Stimulated activated CD4-positive, alpha-beta T cell treated with anti-CD3 and anti-CD28 coated beads, Interleukin-4, amount 100 ng/mL, for 1 hour (primary cell): ENCODE data around the gene TPPP3.

Source experiments
- DNase-seq: peaks from one replicate; pipeline ENCODE4 v3.0.0-alpha.2; 2020

TPPP3 gene

DNA sequence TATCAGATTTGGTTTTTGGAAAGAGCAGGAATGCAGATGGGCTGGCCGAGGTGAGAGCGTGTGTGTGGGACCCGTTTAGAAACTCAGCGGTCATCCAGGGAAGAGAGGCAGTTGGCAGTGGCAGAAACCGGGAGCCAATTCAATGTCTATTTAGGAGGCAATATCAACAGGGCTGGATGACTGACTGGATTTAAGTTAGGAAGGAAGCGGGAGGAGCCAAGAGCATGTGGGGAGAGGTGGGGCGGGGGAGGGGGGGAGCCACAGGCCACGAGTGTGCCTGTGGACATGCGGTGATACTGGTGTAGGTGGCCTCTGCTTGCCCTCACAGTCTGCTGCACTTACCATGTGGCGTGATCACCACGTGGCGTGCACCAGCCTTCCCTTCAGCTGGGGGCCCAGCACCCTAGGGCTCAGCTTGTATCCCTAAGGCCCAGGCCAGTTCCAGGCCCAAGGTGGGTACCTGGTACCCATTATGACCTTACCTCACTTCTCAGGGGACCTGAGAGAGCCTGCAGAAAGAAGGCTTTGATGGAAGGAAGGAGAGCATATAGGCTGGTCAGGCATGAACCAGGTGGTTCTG is 10.8 kb upstream of the TPPP3 start:
- no peak for DNase-seq

DNA sequence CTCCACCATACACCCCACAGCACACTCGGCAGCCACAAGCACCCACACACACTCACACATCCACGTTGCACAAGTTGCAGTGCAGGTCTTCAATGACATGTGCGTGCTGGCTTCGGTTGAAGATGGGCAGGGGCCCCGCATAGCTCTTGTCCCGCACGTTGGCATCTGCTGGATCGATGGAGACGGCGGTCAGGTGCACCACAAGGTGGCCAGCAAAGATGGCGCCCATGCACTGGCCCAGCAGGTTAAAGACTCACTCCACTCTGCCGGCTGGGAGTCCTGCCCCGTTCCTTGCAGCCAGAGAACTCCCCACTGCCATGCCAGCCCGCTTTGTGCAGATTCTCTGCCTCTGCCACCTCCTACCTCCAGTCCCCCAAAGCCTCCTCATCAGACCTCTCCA is 7.6 kb upstream of the TPPP3 start:
- no peak for DNase-seq

DNA sequence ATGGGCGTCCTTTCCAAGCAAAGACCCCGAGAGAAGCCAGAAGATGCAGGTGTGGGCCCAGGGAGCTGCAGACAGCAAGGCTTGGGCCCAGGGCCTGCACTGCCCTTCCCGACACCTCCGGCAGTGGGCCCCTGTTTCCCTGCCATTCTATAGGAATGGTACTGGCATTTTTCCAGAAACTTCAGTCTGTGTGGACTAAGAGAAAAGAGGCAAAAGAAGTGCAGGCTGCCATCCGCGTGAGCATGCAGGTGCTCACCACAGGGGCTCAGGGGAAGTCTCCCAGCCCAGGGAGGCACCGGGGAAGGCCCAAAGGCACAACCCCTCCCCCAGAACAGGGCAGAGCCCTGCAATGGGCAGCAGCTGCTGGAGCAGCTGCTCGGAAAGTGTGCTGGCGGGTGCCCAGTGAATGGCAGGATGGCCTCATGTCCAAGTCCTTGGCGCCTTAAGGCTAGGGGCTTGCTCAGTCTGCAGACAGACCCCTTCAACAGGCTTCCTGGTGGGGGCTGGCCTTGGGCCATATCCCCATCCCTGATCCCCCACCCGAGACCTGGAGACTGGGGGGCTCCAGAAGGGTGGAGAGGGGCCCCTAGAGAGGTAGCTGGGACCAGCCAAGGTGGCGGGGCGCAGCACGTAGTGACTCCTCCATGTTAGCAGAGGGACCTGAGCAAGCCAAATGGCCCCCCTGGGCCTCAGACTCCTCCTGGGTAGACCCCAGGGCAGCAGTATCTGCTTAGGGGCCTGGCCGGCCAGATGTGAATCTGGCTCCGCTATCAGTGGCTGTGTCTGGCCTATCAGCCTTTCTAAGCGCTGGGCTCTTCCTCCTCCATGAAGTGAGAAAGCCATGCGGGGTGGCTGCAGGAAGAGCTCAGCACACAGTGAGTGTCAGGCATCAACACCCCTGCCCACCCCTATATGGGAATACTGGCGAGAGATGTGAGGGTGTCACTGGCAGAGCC is 6.7 kb upstream of the TPPP3 start:
- DNase-seq = no peak

DNA sequence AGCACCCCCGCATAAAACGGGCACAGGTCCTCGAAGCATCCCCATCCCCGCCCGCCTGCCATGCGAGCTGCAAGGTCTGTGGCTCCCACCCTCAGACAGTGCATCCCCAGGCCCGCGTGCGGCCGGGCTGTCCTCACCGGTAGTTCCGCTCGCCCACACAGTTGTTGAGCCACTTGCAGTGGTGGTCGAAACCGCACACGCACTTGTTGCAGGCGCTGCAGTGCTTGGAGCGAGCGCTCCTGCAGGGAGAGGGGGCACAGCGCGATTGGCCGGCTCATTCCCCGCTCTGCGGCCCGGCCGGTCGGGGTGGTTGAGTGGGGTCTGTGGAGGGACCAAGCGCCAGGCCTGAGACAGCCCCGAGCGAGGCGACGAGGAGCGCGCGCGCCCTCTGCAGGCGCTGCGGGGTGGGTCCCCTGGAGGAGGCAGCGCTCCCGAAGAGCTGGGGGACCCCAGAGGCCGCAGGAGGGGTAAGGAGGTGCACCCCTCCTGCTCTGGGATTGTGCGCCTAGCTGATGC is 6.0 kb upstream of the TPPP3 start:
- peak; percentile 61 for DNase-seq

DNA sequence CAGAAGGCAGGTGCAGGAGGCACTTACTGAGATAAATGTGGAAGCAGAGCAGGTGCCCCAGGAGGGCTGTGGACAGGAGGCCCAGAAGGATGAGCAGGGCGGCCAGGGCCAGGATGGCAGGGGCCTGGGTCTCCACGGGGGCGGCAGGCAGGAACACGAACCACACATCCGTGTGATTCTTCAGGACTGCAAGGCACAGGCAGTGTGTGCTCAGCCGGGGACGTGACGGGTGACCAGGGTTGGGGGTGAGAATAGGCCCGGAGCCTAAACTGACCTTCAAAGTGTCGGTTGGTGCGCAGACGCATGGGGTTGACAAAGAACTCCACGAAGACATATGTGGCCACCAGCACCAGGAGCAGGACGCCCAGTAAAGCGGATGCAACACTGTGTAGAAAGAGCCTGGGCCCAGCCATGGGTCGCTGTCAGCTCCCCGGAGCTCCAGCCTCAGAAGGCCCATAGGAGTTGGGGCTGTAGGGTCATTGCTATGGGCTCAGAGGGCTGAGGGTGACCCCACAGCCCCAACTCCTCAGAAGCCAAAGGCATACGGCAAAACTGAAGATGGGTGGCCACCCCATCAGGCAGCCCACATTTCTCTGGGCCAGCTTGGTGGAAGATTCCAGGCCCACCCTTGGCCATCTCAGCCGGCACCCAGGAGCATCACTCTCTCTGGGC is 5.4 kb upstream of the TPPP3 start:
- DNase-seq = no peak

DNA sequence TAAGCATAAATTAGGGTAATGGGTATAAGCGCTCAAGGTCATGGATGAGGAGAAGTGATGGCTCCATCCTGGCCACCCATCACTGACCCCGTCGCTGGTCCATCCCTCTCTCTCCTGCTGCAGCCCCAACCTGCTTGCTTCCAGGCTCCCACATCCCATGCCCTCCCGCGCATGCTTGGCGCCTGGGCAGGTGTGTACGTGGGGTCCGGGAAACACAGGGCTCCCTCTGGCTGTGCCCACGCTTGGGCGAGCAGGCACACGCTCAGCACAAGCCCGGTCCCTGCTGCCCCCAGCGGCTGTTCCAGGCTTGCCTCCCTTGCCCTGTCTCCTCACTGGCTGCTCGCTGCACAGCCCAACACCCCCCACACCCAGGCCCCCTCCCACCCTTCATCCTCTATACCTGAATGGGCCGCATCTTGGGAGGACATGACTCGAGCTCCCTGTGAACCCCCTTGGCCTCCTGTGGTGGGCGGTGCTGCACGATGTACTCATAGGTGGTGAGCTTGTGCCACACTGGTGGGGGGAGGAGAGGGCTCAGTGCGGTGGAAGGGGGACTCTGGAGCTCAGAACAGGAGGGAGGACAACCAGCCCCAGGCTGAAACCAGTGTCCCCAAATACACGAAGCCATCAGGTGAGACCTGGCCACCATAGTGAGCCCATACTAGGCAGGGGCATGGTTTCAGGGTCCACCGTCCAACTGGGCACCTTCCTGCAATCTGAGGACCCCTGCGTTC is 4.7 kb upstream of the TPPP3 start:
- DNase-seq = no peak

DNA sequence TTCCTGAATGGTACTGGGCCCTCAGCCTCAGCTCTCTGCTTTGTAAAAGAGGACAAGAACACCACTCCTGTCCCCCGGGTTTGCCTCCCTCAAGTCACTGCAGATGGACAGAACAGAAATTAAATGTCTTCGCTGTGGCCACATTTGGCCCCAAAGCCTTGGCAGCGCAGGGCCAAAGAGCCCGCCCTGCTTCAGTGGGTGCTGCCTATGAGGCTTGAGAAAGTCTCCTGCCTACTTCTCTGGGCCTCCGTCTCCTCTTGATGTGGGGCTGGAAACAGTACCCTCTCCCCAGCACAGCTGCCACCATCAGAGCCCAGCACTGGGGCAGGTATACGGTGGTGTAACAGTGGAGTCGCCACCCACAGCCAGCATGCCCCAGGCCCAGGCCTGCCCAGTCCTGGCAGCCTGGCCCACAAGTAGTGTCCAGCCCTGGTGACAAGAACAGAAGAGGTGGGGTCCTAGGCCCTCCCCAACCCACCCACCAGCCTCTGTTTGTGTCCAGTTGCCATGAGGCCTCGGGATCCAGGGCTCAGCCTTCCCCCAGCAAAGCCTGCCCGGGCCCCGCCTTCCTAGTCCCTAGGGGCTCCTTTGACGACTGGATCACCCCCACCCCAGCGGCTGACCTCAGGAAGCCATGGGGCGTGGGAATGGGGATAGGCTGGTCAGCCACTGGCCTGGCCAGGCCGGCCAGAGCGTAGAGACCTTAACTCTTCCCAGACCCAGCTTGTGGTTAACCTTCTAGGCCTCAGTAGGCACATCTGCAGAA is 3.9 kb upstream of the TPPP3 start:
- no peak for DNase-seq

DNA sequence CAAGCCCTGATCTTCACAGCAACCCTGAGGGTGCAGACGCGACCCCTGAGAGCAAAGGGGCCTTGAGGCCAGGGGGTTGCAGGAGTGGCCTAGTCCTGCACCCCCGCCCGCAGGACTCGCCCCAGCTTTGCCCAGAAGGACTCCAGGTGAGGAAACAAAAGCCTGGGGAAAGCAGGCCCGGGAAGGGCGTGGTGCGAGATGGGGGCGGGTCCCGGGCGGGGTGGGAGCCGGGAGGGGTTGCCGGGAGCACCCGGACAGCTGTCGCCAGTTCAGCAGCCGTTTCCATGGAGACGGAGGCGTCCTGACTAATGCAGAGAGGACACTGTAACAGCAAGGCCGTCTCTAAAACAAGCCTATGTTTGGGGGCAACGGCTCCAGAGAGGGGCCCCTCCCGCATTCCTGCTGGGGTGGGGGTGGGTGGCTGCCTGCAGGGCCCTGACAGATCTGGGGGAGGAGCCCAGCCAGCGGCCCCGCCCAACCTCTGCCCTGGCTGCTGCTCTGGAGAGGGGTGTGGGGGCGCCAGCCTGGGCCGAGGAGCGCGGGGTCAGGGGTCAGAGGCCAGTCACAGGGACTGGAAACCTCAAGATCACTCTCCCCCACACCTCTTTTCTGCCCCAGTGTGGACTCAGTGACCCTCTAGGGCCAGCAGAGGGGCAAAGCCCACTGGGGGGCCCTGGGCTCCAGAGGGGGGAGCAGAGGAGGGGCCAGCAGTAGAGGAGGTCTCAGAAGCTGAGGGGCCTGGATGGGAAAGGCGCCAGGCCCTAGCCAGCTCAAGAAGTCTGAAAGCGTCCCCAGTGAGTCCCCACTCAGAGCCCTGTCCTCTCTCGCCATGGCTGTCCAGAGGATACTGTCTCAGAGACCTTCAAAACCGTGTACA is 3.1 kb upstream of the TPPP3 start:
- no peak for DNase-seq

DNA sequence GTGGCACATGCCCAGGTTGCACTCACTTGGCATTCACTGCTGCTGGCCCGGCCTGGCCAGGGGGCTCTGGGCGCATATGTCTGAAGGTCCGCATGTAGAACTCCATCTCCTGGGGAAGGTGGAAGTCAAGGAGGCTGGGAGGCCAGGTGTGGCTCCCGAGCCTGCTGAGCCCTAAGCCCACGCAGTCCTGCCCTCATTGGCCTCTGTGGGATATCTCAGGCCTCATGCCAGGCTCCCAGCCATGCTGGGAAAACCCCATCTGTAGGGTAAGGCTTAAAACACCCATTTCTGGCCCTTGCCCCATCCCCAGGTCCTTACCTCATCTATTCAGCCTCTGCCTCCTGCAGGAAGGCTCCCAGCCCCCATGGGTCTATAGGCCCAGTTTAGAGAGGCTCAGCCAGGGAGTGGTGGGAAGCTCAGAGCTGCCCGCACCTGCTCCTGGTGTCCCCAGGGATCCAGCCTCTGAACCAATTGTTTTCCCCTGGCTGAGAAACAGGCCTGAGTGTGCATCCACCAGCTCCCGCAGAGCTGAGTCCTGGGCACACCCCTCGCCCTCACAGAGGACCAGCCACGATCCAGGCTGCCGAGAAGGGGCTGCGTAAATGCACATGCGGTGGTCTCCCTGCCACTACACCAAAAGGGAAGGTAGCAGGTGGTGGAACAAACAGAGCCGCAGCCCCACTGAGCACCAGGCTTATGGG is 2.3 kb upstream of the TPPP3 start:
- DNase-seq = no peak

DNA sequence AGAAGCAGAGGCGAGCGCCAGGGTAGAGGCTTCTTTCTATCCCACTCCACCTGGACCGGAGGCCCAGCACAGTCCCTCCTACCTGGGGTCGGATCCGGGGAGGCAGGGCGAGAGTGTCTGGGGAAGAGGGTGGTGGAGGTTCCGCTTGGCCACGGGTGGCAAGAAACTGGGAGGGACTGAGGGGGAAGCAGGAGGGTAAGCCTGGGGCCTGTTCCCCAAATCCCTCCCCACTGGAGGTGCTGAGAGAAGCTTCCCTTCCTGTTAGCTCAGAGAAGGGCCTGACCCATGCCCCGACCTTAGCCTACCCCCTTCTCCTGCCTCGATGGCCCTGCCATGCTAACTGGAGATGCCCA is 1.8 kb upstream of the TPPP3 start:
- no peak for DNase-seq

DNA sequence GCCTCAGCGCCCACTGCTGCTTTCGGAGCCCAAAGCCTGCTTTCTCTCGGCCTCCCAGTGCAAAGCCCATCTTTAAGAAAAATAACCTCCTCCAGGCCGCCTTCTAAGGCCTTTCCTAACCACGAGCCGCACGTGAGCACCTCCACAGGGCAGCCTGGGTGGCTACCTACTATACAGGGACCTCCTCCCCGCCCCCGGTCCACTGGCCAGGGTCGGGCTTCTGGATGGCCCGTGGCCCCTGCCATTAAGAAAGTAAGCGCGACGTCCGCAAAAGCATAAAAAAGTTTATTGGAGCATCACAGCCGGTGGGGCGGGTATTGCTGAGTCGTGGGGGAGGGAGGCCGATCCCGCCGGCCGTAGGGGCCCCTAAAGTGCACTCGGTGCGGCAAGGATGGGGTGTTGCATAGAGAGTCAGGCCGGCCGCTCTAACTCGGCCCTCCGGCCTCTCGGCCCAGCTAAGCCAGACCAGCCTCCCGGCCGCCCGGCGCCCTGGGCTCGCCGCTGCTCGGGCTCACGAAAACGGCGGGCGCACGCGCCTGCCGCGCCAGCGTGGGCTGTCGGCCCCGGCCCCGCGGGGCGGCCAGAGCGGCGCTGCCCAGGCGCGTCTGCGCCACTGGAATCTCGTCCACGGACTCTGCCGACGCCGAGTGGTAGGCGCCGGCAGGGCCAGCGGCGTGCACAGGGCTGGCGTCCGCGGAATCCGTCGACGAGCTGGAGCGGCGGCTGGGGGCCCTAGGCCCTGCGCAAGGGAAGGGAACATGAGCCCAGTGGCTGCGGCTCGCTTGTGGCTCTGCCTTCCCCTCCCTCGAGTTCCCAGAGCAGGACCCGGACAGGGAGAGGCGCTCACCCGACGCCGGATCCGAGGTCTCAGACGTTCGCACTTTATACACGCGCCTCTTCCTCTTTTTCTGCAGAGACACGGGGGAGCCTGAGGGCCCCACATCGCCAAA is 1.1 kb upstream of the TPPP3 start:
- DNase-seq = no peak

DNA sequence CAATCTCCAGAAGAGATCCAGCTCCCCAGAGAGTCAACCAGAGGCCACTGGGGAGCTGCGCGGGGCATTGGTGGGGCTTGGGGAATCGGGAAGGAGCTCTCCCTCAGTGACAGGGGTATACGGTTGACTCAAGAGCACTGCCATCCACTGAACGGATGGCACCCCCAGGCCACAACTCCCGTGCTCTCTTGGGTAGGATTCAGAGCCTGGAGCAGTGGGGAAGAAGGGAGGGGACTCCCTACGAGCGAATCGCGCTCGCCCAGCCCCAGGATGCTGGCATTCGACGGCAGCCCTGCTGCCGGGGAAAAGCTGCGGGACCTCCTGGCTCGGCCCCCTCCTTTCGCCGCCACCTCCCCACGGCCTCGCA is 473 bp upstream of the TPPP3 start:
- DNase-seq = no peak

DNA sequence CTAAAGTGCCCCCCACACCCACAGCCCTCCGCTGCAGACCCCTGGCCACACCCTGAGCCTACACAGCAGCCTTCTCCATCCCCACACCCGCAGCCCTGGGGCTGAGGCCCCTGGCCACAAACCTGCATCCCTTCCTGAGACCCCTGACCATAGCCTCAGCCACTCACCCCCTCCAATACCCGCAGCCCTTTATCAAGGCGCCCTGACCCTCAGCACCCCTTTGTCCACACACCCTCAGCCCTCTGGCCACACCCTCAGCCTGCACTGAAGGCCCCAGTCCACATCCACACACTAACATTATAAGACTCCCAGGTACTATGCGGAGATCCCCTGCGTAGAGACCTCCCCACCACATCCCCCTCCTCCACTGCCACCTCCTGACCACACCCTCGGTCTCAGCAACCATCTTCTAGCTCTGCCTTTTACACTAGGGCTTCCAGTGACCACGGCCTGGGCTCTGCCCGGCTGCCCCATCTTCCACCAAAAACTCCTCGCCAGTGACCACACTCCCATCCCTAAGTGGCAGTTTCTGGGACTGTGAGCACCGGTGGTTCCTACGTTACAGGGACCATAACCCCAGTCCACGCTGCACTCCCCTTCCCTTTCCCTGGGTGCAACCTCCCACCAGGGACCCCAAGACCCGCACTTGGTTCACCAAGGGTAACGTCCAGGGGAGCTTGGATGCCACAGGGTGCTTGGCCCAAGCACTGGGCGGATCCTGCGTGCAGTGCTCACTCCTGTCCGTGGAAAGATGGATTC is 818 bp downstream of the TPPP3 start:
- no peak for DNase-seq

DNA sequence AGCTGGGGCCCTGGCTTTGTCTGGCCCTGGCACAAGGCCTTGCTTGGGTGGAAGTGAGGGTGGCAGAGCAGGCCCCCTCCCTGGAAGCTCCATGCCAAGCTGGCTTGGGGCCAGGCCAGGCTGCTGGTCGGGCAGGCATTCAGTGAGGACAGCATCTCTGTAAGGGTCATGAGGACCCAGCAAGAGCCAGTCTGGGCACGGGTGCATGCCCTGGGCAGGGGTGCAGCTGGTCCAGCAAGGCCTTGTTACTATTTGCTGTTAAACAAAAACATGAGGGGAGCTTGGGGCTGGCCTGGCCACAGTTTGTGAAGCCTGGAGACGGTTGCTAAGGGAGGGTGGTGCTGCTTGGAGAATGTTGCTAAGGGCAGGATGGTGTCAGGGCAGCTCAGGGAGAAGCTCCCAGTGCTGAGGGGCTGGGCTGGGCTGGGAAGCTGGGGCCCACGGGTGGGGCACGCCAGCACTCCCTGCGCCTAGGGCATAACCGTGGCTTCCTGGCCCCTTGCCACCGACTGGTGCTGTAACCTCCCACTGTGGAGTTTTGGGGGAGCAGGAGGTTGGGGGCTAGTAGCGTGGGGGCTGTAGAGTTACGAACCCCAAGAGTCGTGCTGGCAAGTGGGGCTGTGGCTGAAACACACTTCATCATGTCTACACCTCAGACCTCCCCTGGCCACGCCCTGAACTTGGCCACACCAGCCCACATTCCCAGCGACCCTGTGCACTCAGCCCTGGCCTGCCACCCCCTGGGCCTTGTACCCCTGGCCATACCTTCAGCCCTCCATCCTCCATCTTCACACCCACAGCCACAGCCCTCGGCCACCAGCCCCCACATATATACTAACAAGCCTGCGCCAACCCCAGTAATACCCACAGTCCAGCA is 1.6 kb downstream of the TPPP3 start:
- no peak for DNase-seq

DNA sequence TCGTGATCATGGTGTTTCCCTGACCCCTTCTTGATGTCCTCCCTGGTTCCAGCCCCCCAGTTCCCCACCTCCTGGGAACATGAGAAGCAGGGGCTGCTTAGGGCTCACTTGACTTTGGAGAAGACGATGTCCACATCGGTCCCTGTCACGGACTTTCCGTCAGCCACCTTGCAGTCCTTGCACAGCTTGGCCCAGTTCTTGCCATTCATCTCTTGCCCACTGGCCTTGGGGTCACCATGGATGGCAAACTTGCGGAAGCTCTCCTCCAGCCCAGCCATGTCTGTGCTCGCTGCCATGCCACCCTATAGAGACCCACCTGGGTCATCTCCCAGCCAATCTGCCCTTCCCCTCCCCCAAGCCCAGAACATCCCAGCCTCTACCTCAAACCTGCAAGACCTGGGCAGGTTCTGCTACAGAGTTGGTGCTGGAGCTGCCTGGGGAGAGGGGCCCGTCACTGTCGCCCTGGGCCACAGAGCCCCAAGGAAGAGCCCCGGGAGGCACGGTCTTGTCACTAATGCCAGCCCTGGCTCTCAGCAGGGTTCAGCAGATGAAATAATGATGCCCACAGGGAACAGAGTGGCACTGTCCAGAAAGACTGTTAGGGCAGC is 2.4 kb downstream of the TPPP3 start:
- DNase-seq = no peak

DNA sequence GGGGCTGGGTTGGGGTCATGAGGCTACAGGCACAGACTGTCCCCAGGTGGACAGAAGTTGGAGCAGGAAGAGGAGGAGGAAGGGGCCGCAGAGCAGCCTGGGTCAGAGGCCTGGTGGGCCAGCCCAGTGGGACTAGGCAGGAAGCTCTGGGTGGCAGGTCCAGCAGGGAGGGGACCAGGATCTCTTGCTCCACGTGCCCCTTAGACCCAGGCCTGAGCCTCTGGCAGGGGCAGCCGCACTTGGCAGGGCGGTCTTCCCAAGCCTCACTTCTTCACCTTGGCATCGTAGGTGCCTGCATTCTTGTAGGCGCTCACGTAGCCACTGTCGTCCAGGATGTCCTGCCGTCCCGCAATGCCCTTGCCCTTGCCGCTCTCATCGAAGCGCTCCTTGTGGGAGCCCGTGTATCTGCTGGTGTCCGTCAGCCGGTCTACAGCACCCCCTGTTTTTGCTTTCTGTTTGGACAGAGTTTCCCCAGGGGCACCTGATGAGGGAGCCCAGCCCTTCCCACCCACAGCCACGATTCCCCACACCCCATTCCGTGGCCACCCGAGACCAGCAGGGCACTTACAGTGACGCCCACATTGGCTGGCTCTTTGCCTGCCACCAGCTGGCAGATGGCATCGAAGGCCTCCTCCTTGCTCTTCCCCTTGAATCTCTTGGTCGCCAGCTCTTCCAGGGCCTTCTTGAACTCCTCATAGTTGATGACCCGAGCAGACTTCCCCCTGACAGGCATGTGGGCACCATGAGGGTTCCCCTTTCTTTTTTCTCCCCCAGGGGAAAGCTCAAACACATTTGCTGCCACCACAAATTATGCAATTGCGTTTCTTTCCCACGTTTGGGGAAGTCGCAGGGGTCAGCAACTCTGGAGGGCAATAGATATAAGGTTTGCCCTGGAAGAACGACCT is 3.1 kb downstream of the TPPP3 start:
- no peak for DNase-seq
